ENCODE results near the gene SDCCAG8. TPM values are rescaled to one million over a fixed set of nuclear protein-coding genes. Genes with fewer than 3 reads are reported as not detected.

The SDCCAG8 gene
- total RNA-seq, 1 donor, result 42.7 TPM

DNA sequence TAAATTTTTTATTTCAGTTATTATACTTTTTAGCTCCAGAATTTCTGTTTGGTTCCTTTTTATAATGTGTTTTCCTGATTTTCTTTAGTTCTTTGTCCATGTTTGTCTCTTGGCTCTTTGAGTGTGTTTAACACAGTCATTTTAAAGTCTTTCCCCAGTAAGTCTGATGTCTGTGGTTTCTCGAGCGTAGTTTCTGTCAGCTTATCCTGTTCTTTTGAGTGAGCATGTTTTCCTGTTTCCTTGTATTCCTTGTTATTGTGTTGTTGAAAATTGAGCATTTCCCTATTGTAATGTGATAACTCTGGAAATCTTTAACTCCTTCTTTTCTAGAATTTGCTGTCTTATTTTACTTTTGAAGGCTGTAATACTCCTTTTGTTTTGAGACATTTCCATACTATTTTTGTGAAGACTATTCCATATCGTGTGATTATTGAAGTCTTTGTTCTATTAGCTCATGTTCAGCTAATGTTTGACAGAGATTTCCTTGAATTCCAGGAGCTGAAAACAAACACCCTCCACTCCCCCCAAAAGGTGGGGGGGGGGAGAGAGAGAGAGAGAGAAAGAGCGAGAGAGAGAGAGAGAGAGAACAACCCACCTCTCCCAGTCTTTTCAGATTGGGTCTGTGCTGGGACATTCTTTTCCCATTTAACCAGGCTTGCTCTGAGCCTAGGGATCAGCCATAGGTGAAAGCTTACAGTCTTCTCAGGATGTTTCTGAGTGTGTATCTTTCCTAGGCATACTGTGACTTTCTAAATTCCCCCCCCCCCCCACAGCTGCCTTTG is 38.3 kb downstream of the SDCCAG8 start:
- H3K27me3 ChIP-seq (ENCODE audit: insufficient read depth, low read length), result no peaks in the 10 kb centered on the region
- H3K79me2 ChIP-seq (ENCODE audit: insufficient read depth, low read length), result peaks cover 37% of the 10 kb centered on the region
- H4K20me1 ChIP-seq (ENCODE audit: insufficient read depth, low read length), result no peaks in the 10 kb centered on the region
- no peak overlapping the region for H3K4me2 ChIP-seq (ENCODE audit: insufficient read depth, low read length)
- H3K4me1 ChIP-seq (ENCODE audit: insufficient read depth, low read length), result peaks cover 7% of the 10 kb centered on the region
- no peak overlapping the region for H2AFZ ChIP-seq (ENCODE audit: low read length)
- TF ChIP-seq, protein P1, sequence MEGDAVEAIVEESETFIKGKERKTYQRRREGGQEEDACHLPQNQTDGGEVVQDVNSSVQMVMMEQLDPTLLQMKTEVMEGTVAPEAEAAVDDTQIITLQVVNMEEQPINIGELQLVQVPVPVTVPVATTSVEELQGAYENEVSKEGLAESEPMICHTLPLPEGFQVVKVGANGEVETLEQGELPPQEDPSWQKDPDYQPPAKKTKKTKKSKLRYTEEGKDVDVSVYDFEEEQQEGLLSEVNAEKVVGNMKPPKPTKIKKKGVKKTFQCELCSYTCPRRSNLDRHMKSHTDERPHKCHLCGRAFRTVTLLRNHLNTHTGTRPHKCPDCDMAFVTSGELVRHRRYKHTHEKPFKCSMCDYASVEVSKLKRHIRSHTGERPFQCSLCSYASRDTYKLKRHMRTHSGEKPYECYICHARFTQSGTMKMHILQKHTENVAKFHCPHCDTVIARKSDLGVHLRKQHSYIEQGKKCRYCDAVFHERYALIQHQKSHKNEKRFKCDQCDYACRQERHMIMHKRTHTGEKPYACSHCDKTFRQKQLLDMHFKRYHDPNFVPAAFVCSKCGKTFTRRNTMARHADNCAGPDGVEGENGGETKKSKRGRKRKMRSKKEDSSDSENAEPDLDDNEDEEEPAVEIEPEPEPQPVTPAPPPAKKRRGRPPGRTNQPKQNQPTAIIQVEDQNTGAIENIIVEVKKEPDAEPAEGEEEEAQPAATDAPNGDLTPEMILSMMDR (IDR thresholded peaks at IDR 0.05; ENCODE audit: extremely low read depth, low read depth, low read length), result no peak
- peaks cover 11% of the 10 kb centered on the region for H3K36me3 ChIP-seq (ENCODE audit: insufficient read depth, low read length)
- H3K9me3 ChIP-seq (ENCODE audit: low read depth, low read length), result no peaks in the 10 kb centered on the region
- DNase-seq (ENCODE audit: insufficient read length, low spot score, missing footprints), result no peak
- H3K27ac ChIP-seq (ENCODE audit: low read depth, low read length), result no peak overlapping the region
- H3K4me3 ChIP-seq (ENCODE audit: insufficient read depth, low read length), result no peak overlapping the region

DNA sequence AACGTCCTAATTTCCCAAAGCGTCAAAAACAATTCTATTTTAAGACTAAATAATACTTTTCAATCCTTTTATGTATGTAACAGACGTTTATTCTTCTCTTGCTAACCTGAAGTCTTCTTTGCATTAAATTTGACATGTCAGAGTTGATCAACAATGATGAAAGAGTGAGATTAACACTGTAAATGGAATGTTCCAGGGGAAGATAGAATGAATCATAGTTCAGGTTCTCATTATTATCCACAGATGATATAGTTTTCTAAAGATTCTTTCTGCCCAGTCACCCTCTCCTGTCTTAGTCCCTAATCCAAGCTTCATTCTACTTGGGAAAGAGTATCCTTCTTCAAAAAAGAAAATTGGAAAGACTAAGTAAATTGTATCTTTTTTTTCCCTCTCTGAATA is 38.9 kb downstream of the SDCCAG8 start:
- TF ChIP-seq, protein P1 (IDR thresholded peaks at IDR 0.05; ENCODE audit: extremely low read depth, low read depth, low read length), result no peak
- H3K27ac ChIP-seq (ENCODE audit: low read depth, low read length), result no peak overlapping the region

DNA sequence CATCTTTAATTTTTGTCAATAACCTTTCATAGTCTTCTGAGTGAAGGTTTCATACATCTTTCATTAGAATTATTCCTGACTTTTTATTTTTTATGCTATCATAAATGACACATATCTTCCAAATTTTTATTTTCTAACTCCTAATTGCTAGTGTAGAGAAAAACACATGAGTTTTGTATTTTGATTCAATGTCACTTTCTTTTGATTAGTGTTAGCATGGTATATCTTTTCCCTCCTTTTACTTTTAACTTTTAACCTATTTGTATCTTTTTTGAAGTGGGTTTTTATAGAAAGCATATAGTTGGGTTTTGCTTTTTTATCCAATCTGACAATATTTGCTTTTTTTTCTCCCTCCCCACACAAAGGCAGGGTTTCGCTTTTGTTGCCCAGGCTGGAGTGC is 43.2 kb downstream of the SDCCAG8 start:
- Histone ChIP-seq H3K4me3 (ENCODE audit: insufficient read depth, low read length) (no peak overlapping the region), H3K9me3 (ENCODE audit: low read depth, low read length) (no peaks in the 10 kb centered on the region), H3K27ac (ENCODE audit: low read depth, low read length) (no peak overlapping the region), H3K4me2 (ENCODE audit: insufficient read depth, low read length) (no peak overlapping the region), H2AFZ (ENCODE audit: low read length) (no peak overlapping the region), H4K20me1 (ENCODE audit: insufficient read depth, low read length) (no peaks in the 10 kb centered on the region), H3K4me1 (ENCODE audit: insufficient read depth, low read length) (no peaks in the 10 kb centered on the region), H3K36me3 (ENCODE audit: insufficient read depth, low read length) (peaks cover 20% of the 10 kb centered on the region), H3K79me2 (ENCODE audit: insufficient read depth, low read length) (peaks cover 7% of the 10 kb centered on the region), H3K27me3 (ENCODE audit: insufficient read depth, low read length) (no peaks in the 10 kb centered on the region)
- no peak for DNase-seq (ENCODE audit: insufficient read length, low spot score, missing footprints)
- TF ChIP-seq, protein P1 (IDR thresholded peaks at IDR 0.05; ENCODE audit: extremely low read depth, low read depth, low read length), result no peak

More for the DNA sequence above, 38.9 kb downstream of the SDCCAG8 start:
- H3K27me3 ChIP-seq (ENCODE audit: insufficient read depth, low read length), result no peaks in the 10 kb centered on the region
- no peak overlapping the region for H3K4me3 ChIP-seq (ENCODE audit: insufficient read depth, low read length)
- H3K79me2 ChIP-seq (ENCODE audit: insufficient read depth, low read length), result peaks cover 31% of the 10 kb centered on the region
- H3K9me3 ChIP-seq (ENCODE audit: low read depth, low read length), result no peaks in the 10 kb centered on the region
- H2AFZ ChIP-seq (ENCODE audit: low read length), result no peak overlapping the region
- H4K20me1 ChIP-seq (ENCODE audit: insufficient read depth, low read length), result no peaks in the 10 kb centered on the region
- H3K4me1 ChIP-seq (ENCODE audit: insufficient read depth, low read length), result peaks cover 7% of the 10 kb centered on the region
- H3K4me2 ChIP-seq (ENCODE audit: insufficient read depth, low read length), result no peak overlapping the region
- peak; percentile 9 for DNase-seq (ENCODE audit: insufficient read length, low spot score, missing footprints)
- H3K36me3 ChIP-seq (ENCODE audit: insufficient read depth, low read length), result peaks cover 6% of the 10 kb centered on the region

DNA sequence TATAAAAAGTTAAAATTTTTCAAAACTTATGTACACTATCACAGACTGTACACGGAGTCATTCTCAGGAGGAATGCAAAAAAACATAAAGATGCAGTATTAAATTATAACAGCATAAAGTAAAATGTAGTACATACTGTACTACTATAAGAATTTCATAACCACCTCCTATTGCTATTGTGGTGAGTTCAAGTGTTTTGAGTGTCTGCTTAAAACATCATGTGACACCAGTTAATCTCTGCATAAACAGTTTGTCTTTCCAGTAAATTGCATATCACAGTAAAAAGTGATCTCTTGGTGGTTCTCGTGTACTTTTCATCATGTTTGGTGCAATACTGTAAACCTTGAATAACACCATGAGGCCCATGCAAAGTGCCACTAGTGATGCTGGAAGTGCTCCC is 45.2 kb downstream of the SDCCAG8 start:
- H3K36me3 ChIP-seq (ENCODE audit: insufficient read depth, low read length), result peaks cover 20% of the 10 kb centered on the region
- H3K79me2 ChIP-seq (ENCODE audit: insufficient read depth, low read length), result peaks cover 5% of the 10 kb centered on the region
- TF ChIP-seq, protein P1 (IDR thresholded peaks at IDR 0.05; ENCODE audit: extremely low read depth, low read depth, low read length), result no peak
- no peaks in the 10 kb centered on the region for H4K20me1 ChIP-seq (ENCODE audit: insufficient read depth, low read length)
- H3K4me3 ChIP-seq (ENCODE audit: insufficient read depth, low read length), result no peak overlapping the region
- no peak overlapping the region for H3K27ac ChIP-seq (ENCODE audit: low read depth, low read length)
- no peaks in the 10 kb centered on the region for H3K4me1 ChIP-seq (ENCODE audit: insufficient read depth, low read length)
- DNase-seq (ENCODE audit: insufficient read length, low spot score, missing footprints), result peak; percentile 13
- no peak overlapping the region for H3K4me2 ChIP-seq (ENCODE audit: insufficient read depth, low read length)
- no peaks in the 10 kb centered on the region for H3K9me3 ChIP-seq (ENCODE audit: low read depth, low read length)
- no peaks in the 10 kb centered on the region for H3K27me3 ChIP-seq (ENCODE audit: insufficient read depth, low read length)
- H2AFZ ChIP-seq (ENCODE audit: low read length), result no peak overlapping the region
